GM23338 (cell line): ENCODE results near the gene MYO16.

Source experiments
- CREB1 ChIP-seq: fragments of 250-450 bp; sonication (Bioruptor Pico); IDR thresholded peaks from 2 replicates; pipeline ENCODE4 v1.5.0; 2020; ENCODE audit warnings: low read depth, mild to moderate bottlenecking, moderate library complexity
- EZH2 ChIP-seq: fragments of 200-600 bp; sonication (generic); IDR thresholded peaks from one replicate; pipeline ENCODE4 v1.8.0; 2017; ENCODE audit warnings: antibody characterized with exemption, mild to moderate bottlenecking, low read depth; ENCODE audit not compliant: unreplicated experiment
- EZH2phosphoT487 ChIP-seq: fragments of 200-600 bp; sonication (generic); IDR thresholded peaks from one replicate; pipeline ENCODE4 v1.8.1; 2018; ENCODE audit warnings: antibody characterized with exemption; ENCODE audit not compliant: unreplicated experiment
- JUNB ChIP-seq: IDR thresholded peaks from one replicate; pipeline ENCODE4 v1.6.1; 2016; ENCODE audit warnings: antibody characterized with exemption; ENCODE audit not compliant: unreplicated experiment
- NANOG ChIP-seq: IDR thresholded peaks from 2 replicates; pipeline ENCODE4 v1.6.1; 2016; ENCODE audit warnings: antibody characterized with exemption, borderline replicate concordance
- POLR2AphosphoS5 ChIP-seq: IDR thresholded peaks from 2 replicates; pipeline ENCODE4 v1.6.1; 2016; ENCODE audit warnings: antibody characterized with exemption, low read depth
- STAT1 ChIP-seq: IDR thresholded peaks from one replicate; pipeline ENCODE4 v1.6.1; 2016; ENCODE audit warnings: antibody characterized with exemption; ENCODE audit not compliant: unreplicated experiment
- ZNF114 ChIP-seq: fragments of 250-450 bp; sonication (Bioruptor Pico); IDR thresholded peaks from 2 replicates; pipeline ENCODE4 v1.5.0; 2020; ENCODE audit warnings: mild to moderate bottlenecking, moderate library complexity
- ZNF331 ChIP-seq: fragments of 250-450 bp; sonication (Bioruptor Pico); IDR thresholded peaks from 2 replicates; pipeline ENCODE4 v1.5.0; 2020; ENCODE audit warnings: low read depth, mild to moderate bottlenecking, moderate library complexity
- TF ChIP-seq, protein P1 (sequence below), 2 experiments: fragments of 200-600 bp in 1 of 2; sonication (generic) in 1 of 2; conservative IDR thresholded peaks; 2 replicates each; pipeline versions ENCODE4 v1.5.1 to v1.6.1; 2016 to 2017; ENCODE audit warnings: antibody characterized with exemption in 2 of 2, low read depth in 2 of 2, mild to moderate bottlenecking in 2 of 2, moderate library complexity in 1 of 2
- TF ChIP-seq, protein P2 (sequence below): IDR thresholded peaks from 2 replicates; pipeline ENCODE4 v1.6.1; 2016; ENCODE audit warnings: antibody characterized with exemption
- TF ChIP-seq, protein P3 (sequence below): IDR thresholded peaks from one replicate; pipeline ENCODE4 v1.6.1; 2018; ENCODE audit warnings: antibody characterized with exemption; ENCODE audit not compliant: unreplicated experiment
- TF ChIP-seq, protein P4 (sequence below): fragments of 250-450 bp; sonication (Bioruptor Pico); IDR thresholded peaks from 2 replicates; pipeline ENCODE4 v1.5.0; 2020; ENCODE audit warnings: mild to moderate bottlenecking, moderate library complexity

DNA sequence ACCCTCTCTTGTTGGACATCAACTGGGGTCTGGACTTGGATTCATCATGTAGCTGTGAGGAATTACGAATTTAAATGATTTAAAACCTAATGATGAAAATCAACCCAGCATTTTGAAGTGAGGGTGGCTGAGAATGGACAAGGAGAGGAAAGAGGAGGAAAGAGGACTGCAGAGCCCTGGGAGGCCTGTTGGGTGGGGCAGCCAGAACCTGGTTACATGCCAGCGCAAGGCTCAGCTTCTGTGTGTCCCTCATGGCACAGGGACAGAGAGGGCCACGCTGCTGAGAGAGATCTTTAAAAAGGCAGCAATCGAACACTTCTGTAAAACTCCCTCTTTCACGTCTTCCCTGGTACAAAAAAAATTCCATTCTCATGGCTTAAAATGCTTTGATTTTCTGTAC is 292.7 kb downstream of the MYO16 start:
- TF ChIP-seq, protein P1, sequence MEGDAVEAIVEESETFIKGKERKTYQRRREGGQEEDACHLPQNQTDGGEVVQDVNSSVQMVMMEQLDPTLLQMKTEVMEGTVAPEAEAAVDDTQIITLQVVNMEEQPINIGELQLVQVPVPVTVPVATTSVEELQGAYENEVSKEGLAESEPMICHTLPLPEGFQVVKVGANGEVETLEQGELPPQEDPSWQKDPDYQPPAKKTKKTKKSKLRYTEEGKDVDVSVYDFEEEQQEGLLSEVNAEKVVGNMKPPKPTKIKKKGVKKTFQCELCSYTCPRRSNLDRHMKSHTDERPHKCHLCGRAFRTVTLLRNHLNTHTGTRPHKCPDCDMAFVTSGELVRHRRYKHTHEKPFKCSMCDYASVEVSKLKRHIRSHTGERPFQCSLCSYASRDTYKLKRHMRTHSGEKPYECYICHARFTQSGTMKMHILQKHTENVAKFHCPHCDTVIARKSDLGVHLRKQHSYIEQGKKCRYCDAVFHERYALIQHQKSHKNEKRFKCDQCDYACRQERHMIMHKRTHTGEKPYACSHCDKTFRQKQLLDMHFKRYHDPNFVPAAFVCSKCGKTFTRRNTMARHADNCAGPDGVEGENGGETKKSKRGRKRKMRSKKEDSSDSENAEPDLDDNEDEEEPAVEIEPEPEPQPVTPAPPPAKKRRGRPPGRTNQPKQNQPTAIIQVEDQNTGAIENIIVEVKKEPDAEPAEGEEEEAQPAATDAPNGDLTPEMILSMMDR (conservative IDR thresholded peaks at IDR 0.05; ENCODE audit: low read depth in 2 of 2): no peak
- TF ChIP-seq POLR2AphosphoS5 (no peak), CREB1 (CRISPR knock-in tag) (no peak), JUNB (no peak), ZNF331 (CRISPR knock-in tag) (no peak), EZH2 (no peak), EZH2phosphoT487 (no peak), ZNF114 (no peak), NANOG (no peak), STAT1 (no peak)
- TF ChIP-seq, protein P2, sequence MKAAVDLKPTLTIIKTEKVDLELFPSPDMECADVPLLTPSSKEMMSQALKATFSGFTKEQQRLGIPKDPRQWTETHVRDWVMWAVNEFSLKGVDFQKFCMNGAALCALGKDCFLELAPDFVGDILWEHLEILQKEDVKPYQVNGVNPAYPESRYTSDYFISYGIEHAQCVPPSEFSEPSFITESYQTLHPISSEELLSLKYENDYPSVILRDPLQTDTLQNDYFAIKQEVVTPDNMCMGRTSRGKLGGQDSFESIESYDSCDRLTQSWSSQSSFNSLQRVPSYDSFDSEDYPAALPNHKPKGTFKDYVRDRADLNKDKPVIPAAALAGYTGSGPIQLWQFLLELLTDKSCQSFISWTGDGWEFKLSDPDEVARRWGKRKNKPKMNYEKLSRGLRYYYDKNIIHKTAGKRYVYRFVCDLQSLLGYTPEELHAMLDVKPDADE: no peak
- TF ChIP-seq, protein P3, sequence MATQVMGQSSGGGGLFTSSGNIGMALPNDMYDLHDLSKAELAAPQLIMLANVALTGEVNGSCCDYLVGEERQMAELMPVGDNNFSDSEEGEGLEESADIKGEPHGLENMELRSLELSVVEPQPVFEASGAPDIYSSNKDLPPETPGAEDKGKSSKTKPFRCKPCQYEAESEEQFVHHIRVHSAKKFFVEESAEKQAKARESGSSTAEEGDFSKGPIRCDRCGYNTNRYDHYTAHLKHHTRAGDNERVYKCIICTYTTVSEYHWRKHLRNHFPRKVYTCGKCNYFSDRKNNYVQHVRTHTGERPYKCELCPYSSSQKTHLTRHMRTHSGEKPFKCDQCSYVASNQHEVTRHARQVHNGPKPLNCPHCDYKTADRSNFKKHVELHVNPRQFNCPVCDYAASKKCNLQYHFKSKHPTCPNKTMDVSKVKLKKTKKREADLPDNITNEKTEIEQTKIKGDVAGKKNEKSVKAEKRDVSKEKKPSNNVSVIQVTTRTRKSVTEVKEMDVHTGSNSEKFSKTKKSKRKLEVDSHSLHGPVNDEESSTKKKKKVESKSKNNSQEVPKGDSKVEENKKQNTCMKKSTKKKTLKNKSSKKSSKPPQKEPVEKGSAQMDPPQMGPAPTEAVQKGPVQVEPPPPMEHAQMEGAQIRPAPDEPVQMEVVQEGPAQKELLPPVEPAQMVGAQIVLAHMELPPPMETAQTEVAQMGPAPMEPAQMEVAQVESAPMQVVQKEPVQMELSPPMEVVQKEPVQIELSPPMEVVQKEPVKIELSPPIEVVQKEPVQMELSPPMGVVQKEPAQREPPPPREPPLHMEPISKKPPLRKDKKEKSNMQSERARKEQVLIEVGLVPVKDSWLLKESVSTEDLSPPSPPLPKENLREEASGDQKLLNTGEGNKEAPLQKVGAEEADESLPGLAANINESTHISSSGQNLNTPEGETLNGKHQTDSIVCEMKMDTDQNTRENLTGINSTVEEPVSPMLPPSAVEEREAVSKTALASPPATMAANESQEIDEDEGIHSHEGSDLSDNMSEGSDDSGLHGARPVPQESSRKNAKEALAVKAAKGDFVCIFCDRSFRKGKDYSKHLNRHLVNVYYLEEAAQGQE: no peak
- TF ChIP-seq, protein P4, sequence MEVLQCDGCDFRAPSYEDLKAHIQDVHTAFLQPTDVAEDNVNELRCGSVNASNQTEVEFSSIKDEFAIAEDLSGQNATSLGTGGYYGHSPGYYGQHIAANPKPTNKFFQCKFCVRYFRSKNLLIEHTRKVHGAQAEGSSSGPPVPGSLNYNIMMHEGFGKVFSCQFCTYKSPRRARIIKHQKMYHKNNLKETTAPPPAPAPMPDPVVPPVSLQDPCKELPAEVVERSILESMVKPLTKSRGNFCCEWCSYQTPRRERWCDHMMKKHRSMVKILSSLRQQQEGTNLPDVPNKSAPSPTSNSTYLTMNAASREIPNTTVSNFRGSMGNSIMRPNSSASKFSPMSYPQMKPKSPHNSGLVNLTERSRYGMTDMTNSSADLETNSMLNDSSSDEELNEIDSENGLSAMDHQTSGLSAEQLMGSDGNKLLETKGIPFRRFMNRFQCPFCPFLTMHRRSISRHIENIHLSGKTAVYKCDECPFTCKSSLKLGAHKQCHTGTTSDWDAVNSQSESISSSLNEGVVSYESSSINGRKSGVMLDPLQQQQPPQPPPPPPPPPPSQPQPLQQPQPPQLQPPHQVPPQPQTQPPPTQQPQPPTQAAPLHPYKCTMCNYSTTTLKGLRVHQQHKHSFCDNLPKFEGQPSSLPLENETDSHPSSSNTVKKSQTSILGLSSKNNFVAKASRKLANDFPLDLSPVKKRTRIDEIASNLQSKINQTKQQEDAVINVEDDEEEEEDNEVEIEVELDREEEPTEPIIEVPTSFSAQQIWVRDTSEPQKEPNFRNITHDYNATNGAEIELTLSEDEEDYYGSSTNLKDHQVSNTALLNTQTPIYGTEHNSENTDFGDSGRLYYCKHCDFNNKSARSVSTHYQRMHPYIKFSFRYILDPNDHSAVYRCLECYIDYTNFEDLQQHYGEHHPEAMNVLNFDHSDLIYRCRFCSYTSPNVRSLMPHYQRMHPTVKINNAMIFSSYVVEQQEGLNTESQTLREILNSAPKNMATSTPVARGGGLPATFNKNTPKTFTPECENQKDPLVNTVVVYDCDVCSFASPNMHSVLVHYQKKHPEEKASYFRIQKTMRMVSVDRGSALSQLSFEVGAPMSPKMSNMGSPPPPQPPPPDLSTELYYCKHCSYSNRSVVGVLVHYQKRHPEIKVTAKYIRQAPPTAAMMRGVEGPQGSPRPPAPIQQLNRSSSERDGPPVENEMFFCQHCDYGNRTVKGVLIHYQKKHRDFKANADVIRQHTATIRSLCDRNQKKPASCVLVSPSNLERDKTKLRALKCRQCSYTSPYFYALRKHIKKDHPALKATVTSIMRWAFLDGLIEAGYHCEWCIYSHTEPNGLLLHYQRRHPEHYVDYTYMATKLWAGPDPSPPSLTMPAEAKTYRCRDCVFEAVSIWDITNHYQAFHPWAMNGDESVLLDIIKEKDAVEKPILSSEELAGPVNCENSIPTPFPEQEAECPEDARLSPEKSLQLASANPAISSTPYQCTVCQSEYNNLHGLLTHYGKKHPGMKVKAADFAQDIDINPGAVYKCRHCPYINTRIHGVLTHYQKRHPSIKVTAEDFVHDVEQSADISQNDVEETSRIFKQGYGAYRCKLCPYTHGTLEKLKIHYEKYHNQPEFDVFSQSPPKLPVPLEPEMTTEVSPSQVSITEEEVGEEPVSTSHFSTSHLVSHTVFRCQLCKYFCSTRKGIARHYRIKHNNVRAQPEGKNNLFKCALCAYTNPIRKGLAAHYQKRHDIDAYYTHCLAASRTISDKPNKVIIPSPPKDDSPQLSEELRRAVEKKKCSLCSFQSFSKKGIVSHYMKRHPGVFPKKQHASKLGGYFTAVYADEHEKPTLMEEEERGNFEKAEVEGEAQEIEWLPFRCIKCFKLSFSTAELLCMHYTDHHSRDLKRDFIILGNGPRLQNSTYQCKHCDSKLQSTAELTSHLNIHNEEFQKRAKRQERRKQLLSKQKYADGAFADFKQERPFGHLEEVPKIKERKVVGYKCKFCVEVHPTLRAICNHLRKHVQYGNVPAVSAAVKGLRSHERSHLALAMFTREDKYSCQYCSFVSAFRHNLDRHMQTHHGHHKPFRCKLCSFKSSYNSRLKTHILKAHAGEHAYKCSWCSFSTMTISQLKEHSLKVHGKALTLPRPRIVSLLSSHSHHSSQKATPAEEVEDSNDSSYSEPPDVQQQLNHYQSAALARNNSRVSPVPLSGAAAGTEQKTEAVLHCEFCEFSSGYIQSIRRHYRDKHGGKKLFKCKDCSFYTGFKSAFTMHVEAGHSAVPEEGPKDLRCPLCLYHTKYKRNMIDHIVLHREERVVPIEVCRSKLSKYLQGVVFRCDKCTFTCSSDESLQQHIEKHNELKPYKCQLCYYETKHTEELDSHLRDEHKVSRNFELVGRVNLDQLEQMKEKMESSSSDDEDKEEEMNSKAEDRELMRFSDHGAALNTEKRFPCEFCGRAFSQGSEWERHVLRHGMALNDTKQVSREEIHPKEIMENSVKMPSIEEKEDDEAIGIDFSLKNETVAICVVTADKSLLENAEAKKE (CRISPR knock-in tag): no peak
